DND-41 (cell line): ENCODE results near the gene LRFN2.

Experiments used
- CTCF ChIP-seq: IDR thresholded peaks from 2 replicates; pipeline ENCODE4 v1.5.1; 2012; ENCODE audit warnings: borderline replicate concordance, low read length, moderate library complexity, mild to moderate bottlenecking; ENCODE audit not compliant: poor library complexity, severe bottlenecking; ENCODE audit errors: extremely low read depth
- EZH2 ChIP-seq: IDR thresholded peaks from 3 replicates; pipeline ENCODE4 v1.6.1; 2012; ENCODE audit warnings: borderline replicate concordance, low read depth, mild to moderate bottlenecking, moderate library complexity, low read length, inconsistent platforms; ENCODE audit not compliant: severe bottlenecking

GRCh38 chr6:40440053-40440452 lies 147.1 kb downstream of the LRFN2 start:
- TF ChIP-seq CTCF (no peak), EZH2 (no peak)
